ENCODE data around the gene PSMB1.

DNA sequence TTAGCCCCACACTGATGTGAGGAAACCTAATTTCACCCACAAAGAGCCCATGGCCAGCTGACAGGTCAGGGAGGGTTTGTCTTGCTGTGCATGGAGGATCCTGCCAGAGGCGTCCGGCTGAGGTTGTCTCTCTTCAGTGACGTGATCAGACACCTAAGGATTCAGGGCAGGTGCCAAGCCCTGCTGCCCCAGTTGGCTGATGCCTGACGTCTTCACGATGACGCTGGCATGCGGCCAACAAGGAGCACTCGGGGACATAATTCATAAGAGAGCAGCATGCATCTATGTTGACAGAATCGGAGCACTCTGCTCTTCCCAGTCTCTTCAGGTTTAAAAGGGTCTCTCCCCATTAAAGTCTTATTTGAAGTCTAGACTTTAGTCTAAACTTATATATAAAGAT, 47.8 kb downstream of the PSMB1 start:
- TF ChIP-seq, protein P1, sequence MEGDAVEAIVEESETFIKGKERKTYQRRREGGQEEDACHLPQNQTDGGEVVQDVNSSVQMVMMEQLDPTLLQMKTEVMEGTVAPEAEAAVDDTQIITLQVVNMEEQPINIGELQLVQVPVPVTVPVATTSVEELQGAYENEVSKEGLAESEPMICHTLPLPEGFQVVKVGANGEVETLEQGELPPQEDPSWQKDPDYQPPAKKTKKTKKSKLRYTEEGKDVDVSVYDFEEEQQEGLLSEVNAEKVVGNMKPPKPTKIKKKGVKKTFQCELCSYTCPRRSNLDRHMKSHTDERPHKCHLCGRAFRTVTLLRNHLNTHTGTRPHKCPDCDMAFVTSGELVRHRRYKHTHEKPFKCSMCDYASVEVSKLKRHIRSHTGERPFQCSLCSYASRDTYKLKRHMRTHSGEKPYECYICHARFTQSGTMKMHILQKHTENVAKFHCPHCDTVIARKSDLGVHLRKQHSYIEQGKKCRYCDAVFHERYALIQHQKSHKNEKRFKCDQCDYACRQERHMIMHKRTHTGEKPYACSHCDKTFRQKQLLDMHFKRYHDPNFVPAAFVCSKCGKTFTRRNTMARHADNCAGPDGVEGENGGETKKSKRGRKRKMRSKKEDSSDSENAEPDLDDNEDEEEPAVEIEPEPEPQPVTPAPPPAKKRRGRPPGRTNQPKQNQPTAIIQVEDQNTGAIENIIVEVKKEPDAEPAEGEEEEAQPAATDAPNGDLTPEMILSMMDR (IDR thresholded peaks at IDR 0.05) = no peak
- TF ChIP-seq POLR2A (IDR thresholded peaks at IDR 0.05) = no peak
